Hematopoietic multipotent progenitor cell treated with erythropoietin and hydrocortisone succinate and interleukin-3 and kit ligand, for 15 days (in vitro differentiated cells): ENCODE results near the gene NUBP1.
"Not testable (repeated sequence)": the region's sequence is repeated elsewhere in the genome, so short reads cannot be mapped to it uniquely, and the experiment has no call there.

Experiments used
- DNase-seq: peaks from one replicate; pipeline ENCODE4 v3.0.0-alpha.2; 2015; ENCODE audit warnings: low spot score

NUBP1 gene

DNA sequence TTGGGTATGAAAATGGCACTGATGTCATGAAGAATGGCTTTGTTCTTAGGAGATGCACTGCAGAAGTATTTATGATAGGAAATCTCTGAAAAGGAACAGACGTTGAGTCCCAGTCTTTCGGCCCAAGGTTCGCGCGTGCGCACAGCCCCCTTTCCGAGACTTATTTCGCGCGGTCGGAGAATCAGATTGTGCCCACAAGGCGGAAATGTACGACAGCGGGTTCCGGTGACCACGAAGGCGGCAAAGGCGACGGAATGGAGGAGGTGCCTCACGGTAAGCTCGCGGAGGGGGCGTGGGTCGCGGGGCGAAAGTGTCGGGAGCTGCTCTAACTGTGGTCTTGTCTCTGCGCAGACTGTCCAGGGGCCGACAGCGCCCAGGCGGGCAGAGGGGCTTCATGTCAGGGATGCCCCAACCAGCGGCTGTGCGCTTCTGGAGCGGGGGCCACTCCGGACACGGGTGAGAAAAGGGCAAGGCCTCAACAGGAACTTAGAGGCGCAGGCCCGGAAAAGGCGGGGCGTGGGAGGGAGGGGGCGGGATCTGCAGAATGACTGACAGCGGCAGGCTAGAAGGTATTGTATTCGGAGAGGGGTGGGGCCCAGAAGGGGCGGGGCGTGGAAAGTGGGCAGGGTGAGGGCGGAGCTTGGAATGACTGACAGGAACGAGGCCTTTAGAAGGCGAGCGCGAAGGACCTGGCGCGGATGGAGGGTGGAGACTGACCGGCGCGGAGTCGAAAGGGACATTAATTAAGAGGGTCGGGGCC, at the start of gene NUBP1:
NUBP1 (plus strand) TSS at position 233 of the 760 bp plus-strand sequence; CDS start at position 255, 22 bp downstream.
- DNase-seq, result peak; percentile 97

GRCh38 chr16:10693889-10694288, 49.8 kb upstream of the NUBP1 start:
- DNase-seq, result no peak

GRCh38 chr16:10694306-10694705, 49.3 kb upstream of the NUBP1 start:
- no peak for DNase-seq

- no peak for DNase-seq
These were observed 48.8 kb upstream of the NUBP1 start, which contains the start of gene TEKT5 for GRCh38 chr16:10694830-10695229. Gene TEKT5, minus strand, starts transcription at chr16:10694930. Its CDS starts 57 bp downstream, at chr16:10694873.

- DNase-seq, result no peak
These were observed 43.9 kb upstream of the NUBP1 start for GRCh38 chr16:10699756-10700155.

- DNase-seq, result no peak
These were observed 34.7 kb upstream of the NUBP1 start for GRCh38 chr16:10708969-10709368.

- no peak for DNase-seq
These were observed 15.4 kb upstream of the NUBP1 start for GRCh38 chr16:10728003-10728887.

- DNase-seq, result no peak
These were observed 14.3 kb upstream of the NUBP1 start for GRCh38 chr16:10729104-10730048.

- DNase-seq, result no peak
These were observed 11.9 kb upstream of the NUBP1 start for GRCh38 chr16:10731790-10732189.

GRCh38 chr16:10737068-10737625, 6.5 kb upstream of the NUBP1 start:
- peak; percentile 81 for DNase-seq

DNA sequence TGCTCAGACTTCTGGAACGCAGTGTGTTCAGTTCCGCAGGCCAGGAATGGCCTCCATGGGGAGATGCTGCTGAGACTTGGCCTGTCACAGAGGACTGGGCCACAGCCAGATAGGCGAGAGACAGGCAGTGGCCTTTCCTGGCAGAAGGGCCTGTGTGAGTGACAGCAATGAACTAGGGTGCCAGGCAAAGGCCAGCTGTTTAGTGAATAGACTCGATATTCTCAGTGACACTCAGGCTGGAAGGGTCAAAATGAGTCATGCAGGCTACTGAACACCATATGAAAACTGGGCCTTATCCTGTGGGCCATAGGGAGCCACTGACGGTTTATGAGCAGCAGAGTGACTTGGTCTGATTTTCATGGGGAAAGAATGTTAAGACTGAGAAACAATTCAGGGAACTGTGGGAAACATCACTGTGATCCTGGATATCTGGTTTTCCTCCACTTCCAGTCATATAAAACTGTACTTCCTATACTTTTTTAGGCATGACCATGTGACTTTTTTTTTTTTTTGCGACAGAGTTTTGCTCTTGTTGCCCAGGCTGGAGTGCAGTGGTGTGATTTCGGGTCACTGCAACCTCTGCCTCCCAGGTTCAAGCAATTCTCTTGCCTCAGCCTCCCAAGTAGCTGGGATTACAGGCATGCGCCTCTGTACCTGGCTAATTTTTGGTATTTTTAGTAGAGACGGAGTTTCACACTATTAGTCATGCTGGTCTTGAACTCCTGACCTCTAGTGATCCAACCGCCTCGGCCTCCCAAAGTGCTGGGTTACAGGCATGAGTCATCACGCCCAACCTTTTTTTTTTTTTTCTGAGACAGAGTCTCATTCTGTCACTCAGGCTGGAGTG, 5.2 kb upstream of the NUBP1 start:
- DNase-seq, result no peak

GRCh38 chr16:10740000-10740844, 3.4 kb upstream of the NUBP1 start:
- no peak for DNase-seq

GRCh38 chr16:10740845-10741208, 2.8 kb upstream of the NUBP1 start:
- DNase-seq, result no peak

DNA sequence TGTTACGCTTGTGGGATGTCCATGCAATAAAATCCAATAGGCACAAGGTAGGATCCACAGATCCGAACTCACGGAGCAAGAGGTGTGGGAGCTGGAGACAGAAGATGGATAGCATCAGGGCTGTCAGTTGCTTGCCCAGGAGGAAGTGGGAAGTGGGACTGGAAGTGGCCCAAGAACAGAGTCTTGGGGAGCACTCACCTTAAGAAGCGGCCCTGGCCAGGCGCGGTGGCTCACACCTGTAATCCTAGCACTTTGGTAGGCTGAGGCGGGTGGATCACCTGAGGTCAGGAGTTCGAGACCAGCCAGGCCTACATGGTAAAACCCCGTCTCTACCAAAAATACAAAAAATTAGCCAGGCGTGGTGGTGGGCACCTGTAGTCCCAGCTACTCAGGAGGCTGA, 2.4 kb upstream of the NUBP1 start:
- DNase-seq, result not testable (repeated sequence)

GRCh38 chr16:10741844-10742243, 1.8 kb upstream of the NUBP1 start:
- no peak for DNase-seq

DNA sequence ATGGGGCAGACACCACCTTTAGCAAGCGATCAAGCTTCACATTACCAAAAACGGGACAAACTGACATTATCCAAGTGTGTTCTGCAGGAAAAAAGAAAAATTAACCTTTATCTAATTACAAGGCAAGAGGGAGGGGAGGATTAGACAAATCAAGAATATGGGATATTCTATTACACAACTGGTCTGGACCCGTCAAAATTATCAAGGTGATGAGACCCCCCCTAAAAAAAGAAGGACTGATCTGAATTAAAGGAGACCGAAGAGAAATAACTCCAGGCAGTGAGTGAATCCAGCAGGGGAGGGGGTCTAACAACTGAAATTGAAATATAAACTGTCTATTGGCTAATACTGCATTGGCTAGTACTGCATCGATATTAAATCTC, 424 bp upstream of the NUBP1 start:
- no peak for DNase-seq

DNA sequence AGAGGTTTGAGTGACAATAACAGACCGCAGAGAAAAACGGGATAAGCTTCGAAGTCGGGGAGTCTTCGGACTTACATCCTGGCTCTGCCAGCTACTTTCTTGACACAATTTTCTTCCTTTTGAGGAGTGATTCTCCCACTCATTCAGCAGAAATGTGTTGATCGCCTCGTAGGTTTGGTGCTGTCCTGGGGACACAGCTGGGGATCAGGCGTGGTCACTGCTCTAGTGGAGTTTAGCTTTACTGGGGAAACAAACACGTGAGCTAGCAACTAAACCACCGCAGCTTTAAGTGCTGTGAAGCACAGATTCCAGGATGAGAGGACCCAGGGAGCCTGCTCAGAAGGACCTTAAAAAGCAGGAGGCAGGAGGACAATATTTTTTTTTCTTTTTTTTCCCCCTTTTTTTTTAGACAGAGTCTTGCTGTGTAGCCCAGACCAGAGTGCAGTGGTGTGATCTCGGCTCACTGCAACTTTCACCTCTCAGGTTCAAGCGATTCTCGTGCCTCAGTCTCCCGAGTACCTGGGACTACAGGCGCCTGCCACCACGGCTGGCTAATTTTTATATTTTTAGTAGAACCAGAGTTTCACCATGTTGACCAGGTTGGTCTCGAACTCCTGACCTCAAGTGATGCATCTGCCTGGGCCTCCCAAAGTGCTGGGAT, 858 bp downstream of the NUBP1 start:
- no peak for DNase-seq

- DNase-seq, result no peak
These were observed 2.2 kb downstream of the NUBP1 start for GRCh38 chr16:10745841-10746240.

GRCh38 chr16:10750793-10751192, 7.2 kb downstream of the NUBP1 start:
- no peak for DNase-seq
